ENCODE results near the gene PER1.

PER1 gene

DNA sequence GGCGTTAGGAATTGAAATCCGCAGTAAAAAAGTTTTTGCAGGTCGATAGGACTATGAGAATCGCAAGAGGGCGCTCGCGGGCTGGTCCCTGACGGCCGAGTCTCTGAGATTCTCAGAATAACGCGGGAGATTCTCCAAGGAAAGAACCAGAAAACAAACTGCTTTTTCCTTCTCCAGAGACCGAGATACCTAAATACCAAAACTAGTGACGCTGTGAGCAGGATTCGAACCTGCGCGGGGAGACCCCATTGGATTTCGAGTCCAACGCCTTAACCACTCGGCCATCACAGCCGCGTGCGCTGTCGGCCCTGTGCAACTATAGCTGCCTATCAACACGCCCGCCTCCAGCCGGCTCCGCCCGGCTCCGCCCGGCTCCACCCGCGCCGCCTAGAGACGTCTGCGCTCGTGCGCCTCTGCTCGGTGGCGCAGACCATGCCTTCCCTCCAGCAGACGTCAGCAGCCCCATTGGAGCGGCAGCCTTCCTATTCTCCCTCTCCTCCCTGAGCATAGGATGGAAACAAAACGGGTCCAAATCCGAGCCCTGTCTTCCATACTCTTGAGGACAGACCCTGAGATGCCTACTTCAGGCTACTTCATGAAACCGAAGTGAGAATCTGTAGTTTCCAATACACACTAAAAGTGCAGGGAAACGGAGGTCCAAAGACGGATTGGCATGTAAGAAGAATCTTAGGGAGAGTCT is 13.4 kb downstream of the PER1 start:
- peak; percentile 100 for DNase-seq (ENCODE audit: low spot score)

DNA sequence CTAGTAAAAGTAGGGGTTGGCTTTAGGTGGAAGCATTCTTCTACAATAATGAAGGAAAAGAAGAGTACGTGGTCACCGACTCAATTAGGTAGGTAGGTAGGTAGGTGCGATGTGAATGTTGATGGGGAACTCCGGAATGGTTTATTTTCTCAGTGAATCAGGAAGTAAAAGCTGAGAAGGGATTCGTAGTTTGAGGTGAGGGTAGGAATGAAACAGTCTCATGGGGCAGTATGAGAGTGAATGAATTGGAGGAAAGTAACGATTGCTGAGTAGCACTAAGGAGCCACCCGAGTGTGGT is 13.9 kb downstream of the PER1 start:
- DNase-seq (ENCODE audit: low spot score), result no peak

DNA sequence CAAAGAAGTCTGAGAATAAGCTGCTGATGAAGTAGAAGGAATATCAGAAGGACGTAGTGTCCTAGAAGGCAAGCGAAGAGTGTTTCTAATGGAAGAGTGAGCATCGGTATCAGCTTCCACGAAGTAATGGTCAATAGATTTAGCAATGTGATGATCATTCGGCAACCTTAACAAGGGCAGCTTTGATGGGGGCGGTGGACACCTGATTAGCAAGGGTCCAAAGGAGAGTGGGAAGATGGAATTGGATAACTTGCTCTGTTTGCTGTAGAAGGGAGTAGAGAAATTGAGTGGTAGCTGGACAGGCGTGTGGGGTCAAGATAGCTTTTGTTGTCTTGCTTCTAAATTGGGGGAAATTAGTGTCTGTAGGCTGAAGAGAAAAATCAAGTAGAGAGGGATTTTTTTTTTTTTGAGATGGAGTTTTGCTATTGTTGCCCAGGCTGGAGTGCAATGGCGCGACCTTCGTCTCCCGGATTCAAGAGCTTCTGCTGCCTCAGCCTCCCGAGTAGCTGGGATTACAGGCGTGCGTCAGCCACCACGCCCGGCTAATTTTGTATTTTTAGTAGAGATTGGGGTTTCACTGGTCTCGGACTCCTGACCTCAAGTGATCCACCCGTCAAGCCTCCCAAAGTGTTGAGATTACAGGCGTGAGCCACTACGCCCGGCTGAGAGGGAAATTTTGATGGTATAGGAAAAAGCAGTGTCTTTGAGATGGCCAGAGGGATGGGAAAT is 14.4 kb downstream of the PER1 start:
- peak; percentile 59 for DNase-seq (ENCODE audit: low spot score)

DNA sequence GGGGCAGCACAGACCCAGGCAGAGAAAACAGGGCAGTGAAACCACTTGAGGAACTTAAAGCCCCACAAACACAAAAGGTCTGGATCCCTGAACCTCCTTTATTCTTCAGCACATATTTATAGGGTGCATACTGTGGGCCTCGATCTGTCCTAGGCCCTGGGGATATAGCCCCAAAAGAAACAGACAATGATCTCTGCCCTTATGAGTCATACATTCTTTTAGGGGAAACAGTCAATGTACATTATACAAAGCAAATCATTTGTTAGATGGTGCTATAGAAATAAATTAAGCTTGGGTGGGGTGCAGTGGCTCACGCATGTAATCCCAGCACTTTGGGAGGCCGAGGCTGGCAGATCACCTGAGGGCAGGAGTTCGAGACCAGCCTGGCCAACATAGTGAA is 18.3 kb downstream of the PER1 start:
- DNase-seq (ENCODE audit: low spot score), result no peak

DNA sequence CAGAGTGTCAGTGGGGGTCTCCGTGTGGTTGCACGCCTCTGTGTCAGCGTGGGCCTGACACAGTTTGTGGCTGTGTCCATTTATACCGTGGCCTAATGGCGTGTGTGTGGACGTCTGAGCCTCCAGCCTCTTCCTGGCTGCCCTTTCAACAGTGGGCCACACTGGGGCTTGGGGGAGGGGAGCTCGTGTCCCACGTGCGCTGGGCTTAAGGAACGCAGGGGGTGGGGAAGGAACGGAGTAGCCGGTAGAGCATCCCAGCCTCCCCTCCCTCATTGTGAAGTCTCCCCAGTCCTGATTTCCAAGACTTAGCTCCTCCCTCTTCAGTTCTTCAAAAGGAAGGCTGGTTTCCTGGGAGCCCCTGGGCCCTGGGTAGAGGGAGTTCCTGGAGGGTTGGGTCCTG is 18.8 kb downstream of the PER1 start:
- DNase-seq (ENCODE audit: low spot score), result no peak

DNA sequence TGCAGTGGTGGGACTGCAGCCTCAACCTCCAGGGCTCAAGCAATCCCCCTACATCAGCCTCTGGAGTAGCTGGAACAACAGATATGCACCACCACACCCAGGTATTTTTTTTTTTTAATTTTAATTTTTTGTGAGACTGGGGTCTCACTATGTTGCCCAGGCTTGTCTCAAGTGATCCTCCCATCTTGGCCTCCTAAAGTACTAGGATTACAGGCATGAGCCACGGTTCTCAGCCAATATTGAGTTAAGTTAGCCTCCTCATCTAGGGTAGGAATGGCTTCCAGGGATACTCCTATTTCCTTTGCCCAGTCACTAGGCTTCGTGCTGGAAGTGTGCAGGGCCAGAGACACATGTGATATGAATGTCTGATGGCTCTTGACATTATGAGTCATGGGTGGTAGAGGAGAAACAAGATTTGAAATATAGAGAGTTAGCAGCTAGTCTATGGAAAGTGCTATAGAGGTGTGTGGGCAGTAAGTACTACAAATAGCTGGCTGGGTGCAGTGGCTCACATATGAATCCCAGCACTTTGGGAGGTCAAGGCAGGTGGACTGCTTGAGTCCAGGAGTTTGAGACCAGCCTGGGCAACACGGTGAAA is 20.3 kb downstream of the PER1 start:
- DNase-seq (ENCODE audit: low spot score), result no peak

DNA sequence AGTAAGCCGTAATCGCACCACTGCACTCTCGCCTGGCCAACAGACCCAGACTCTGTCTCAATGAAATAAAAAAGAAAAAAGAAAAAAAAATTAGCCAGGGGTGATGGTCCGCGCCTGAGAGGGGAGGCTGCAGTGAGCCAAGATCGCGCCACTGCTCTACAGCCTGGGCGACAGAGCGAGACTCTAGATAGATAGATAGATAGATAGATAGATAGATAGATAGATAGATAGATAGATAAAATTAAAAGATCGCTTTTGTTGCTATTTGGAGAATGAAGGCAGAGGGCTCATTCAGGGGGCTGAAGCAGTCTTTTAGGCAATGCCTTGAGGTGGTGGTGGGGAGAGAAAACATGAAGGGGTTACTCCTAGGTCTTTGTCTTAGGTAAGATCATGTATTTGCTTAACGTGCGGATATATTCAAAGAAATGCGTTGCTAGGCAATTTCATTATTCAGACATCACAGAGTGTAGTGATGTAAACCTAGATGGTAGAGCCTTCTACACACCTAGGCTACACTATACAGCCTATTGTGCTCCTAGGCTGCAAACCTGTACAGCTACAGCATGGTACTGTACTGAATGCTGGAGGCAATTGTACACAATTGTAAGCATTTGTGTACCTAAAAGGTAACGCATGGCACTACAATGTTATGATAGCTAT is 23.9 kb downstream of the PER1 start:
- DNase-seq (ENCODE audit: low spot score), result no peak

DNA sequence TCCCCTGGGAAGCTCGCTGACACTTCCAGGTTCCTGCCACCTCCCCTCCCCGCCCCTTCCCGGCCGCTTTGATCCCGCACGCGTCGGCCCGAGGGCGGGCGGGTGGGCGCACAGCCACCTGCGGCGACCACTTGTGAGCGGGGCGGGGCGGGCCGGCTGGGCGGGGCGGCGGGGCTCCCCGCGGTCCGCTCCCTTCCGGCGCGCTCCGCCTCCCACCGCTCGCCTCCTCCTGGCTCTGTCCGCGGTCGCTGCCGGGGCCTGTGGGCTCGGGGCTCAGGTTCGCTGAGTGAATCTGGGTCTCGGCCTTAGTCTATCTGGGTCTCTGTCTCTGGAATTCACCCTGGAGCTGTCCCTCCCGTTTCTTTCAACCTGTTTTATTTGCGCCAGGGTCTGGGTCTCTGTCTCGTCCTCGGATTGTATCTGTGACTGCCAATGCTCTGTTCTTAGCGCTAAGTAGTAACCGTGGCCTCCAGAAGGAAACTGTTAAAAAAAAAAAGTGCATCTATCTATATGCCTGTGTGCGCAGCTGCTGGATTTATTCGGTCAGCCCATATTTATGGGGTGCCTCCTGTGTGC is 25.6 kb downstream of the PER1 start:
- DNase-seq (ENCODE audit: low spot score), result peak; percentile 76

DNA sequence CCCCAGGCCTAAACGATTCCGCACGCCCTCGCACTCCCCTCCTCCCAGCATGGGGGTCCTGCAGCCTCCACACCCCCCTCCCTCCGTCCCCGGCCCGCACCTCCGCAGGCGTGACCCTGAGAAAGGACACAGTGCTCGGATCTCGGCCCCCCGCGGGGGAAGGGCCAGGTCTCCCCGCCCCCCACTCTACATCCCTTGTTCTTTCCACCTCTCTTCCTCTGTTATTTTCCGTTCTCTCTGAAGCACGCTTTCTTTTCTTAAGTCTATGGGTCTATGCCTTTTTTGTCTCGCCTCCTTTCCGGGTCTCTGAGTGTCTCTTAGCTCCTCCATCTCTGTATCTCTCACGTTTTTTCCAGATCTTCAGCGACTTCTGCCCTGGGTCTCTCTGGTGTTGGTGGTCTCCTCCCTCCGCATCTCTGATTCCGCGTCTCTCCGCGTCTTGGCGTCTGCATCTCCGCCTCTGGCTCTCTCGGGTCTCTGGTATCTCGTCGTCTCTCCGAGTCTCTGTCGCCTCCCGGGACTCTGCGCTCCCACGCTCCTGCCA is 26.2 kb downstream of the PER1 start:
- DNase-seq (ENCODE audit: low spot score), result peak; percentile 70

DNA sequence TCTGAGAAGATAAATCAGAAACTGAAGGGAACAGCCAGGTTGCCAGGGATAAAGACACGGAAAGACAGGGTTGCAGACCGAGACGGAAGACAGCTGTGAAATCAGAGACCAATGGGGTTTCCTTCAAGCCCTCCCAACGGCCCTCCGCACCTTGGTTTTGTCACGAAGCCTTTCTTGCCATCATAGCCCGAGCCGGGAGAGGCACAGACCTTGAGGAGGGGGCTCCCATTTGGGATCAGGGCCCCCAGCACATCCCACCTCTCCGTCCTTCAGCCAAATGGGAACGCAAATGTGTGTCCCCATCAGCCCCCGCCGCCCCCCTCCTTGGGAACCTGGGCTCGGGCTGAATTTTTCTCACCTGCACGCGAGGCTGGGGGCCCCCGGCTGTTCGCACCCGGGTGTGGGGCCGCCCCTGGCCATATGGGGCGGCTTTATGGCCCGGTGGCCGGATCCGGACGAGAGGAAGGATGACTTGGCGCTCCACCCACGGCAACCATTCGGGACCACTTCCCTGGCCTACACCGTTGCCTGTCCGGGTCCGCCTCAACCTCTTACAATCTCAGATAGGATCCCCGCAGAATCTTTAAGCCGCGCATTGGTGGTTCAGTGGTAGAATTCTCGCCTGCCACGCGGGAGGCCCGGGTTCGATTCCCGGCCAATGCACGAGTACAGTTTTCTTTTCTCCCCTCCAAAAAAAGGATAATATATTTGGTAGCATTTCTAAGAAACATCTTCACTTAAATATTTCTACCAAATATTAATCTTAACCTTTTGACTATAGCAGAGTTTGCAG is 26.9 kb downstream of the PER1 start:
- DNase-seq (ENCODE audit: low spot score), result peak; percentile 94

DNA sequence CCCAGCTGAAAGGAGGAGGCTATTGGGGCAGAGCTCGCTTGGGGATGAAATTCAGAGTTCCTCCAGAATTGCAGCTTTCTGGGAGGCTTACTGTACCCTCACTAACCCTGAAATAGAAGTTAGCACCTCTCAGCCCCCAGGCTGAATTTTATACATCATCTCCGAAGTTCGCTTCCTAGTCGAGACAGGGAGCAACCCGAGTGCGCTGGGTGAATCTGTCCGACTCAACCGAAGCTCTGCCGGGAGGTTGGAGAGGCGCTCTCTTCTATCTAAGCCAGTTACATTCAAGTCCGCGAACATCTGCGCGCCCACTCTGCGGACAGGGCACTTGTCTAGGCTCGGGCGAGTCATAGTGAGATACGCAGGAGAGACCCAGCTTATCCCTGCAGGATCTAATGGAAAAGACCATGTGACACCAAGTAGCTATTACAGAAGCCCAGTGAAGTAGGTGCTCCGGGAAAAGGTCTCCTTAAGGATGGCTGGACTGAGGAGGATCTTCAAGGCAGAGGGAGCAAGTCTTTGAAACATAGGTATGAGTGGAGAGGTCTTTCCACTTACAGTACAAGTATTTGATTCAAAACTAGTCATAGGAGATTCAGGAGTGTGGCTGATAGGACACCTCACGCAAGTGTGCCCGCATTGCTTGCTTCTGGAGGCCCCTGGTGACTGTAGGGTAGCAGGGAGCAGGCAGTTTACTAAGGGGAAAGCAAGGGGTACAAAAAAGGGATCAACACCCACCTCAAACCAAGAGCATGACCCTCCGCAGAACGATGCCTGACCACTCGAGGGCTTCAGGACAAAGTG is 27.7 kb downstream of the PER1 start:
- no peak for DNase-seq (ENCODE audit: low spot score)

DNA sequence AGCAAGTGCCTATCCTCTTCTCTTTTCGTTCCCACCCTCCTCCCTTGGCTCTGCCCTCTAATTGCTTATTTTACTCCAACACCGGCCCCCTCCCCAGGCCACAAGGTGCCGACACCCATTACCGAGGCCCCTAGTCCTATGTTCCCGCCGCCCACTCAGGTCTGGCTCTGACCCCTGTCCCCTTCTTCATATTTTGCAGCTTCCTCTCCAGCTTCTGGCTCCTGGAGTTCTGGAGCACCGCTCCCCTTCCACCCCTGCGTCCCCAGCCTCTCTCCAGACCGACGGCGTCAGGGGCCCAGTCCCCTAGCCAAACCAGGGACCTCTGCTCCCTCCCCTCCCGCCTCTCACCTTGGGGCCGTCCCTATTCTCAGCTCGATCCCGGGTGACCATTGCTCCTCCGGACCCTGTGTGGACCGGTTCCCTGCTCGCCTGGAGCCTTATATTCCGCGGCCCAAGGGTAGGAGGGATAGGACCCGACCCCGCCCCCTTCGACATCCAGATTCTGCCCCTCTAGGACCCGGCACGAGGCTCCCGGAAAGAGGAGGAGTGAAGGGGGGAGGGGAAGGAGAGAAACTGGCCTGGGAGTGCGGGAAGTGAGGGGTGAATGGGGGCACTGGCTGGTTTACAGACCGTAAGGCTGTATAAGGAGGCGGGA is 28.4 kb downstream of the PER1 start, which contains the start of gene HES7:
HES7 (minus strand) TSS at position 412 of the 655 bp plus-strand sequence; CDS start at position 390, 22 bp downstream.
- no peak for DNase-seq (ENCODE audit: low spot score)

DNA sequence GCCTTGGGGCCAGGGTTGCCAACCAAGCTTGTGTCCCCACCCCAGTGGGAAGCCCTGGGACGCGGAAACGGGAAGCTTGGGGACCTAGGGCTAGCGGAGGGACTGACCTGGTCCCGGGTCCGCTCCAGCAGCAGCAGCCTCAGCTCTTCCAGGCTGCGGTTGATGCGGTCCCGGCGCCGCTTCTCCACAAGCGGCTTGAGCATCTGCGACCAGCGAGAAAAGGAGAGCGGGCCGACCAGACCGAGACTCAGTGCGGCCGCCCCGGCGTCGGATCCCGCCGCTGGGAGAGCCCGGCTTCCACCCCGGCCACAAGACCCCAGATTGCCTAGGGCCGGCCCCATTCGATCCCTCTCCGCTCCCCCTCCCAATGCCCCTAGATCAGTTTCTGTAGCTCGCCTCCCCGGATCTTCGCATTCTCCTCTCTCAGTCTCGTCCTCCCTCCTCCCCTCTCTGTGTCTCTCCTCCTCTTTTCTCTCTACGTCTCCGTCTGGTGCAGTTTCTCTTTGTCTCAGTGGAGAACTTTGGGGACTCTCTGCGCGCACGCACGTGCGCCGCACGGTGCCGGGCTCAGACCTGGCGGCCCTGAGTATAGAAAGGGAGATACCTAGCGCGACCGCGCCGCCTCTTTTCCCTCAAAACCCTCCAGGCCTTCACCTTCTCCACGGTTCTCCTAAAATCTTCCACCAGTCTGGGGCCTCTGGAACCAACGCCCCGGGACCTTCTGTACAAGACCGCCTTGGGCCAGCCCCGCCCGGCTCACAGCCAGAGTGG is 29.1 kb downstream of the PER1 start:
- DNase-seq (ENCODE audit: low spot score), result no peak

DNA sequence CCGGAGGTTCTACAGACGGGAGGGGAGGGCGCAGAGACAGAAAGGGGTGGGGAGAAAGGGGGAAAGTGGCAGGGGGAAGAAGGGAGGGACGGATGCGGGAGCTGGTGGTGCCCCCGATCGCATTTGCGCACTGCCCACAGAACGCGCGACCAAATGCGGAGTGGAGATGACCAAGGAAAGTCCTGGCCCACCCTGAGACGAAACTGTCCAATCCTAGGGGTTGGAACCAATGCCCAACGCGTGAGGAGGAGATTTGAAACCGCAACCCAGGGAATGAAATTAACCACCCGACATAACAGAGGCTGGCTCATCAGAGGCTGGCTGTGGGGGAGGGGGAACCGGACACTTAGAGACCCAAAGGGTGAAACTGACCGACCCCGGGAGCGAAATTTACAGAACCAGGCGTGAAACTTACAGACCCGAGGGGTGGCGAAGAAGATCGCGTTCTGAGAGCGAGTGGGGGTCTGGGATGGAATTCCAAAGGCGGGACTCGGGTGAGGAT is 29.7 kb downstream of the PER1 start:
- DNase-seq (ENCODE audit: low spot score), result no peak

DNA sequence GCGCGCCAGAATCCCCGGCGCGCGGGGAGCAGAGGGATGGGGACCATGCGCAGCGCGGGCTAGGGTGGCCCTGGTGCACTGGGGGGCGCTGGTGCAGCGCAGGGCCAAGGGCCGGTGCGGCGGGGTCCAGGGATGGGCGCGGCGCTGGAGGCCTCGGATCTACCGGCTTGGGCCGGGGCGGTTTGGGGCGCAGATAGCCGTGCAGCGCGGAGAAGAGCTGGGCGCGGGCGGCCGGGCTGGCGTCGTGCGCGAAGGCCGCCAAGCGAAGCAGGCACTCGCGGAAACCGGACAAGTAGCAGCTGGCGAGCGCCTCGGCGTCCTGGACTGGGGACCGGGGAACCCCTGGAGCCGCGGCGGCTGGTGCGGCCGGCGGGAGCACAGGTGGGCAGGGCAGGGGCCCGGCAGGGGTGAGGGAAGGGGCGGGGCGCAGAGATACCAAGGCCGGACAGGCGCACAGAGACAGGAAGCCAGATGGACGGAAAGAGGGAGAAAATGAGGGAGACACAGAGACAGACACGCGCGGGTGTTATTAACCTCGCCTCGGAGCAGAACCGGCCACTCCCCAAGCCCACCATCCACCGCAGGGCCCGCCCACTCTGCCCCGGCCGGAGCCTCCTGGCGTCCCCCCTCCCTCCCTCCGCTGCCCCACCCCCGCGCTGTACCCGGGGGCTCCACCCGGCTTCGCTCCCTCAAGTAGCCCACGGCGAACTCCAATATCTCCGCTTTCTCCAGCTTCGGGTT is 30.4 kb downstream of the PER1 start:
- no peak for DNase-seq (ENCODE audit: low spot score)

DNA sequence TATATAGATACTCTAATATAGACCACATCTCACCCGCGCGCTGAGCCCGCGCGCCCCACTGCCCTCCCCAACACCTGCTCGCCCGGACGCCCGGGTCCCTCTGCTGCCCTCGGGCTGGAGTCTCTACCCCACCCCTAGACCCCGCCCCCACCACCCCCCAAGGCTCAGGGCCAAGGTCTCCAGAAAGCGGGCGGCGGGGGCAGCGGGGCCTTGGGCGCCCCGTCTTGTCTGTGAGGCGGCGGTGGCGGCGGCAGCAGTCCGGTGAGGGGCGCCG is 30.9 kb downstream of the PER1 start:
- no peak for DNase-seq (ENCODE audit: low spot score)

DNA sequence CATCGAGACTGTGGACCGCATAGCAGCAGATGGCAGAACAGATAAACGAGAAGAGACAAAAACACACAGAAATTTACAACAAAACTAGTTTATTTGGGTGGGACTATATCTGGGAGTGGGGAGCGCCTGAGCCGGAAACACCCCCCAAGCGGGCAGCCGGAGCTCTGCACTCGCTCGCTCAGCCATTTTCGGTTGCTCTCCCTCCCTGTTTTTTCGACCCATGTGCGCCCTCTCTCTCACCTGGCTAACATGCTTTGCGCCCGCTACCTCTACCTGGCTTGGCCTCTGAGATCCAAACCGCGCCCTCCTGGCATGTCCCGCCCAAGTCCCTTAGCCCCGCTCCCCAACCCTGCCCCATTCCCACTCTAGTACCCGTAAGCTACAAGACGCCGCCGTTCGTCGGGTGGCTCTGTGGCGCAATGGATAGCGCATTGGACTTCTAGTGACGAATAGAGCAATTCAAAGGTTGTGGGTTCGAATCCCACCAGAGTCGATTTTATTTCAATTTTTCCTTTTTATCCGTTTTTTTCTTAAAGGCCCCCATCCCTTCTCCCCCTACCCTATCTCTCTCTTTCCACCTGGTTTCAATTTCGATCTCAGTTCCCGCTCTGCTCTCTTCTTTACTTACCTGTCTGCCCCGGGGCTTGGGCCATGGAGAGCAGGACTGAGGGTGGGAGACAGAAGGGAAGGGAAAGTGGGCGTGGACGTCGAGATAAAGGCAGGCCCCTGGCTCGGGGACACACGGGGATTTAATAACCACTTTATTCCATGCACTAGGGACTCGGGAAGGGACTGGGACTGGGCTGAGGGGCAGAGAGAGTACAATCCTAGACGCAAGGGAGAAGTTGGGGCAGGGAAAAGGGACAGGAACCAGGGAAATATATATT is 31.4 kb downstream of the PER1 start:
- DNase-seq (ENCODE audit: low spot score), result no peak
